GM06990 (cell line): ENCODE measurements around the gene RIMBP2.

ENCODE experiments used
- DNase-seq: peaks from one replicate; pipeline ENCODE4 v3.0.0-alpha.2; 2011; ENCODE audit not compliant: insufficient read length; ENCODE audit errors: extremely low read depth
- H3K27me3 ChIP-seq: replicated peaks from 2 replicates; pipeline ENCODE4 v1.6.0; 2011; ENCODE audit warnings: low read length; ENCODE audit not compliant: control insufficient read depth, insufficient read depth
- H3K36me3 ChIP-seq: 2 replicates; pipeline ENCODE4 v1.5.1; 2011; ENCODE audit warnings: low read length; ENCODE audit not compliant: control insufficient read depth, insufficient read depth
- H3K4me3 ChIP-seq: replicated peaks from 2 replicates; pipeline ENCODE4 v1.5.1; 2011; ENCODE audit warnings: low read depth, mild to moderate bottlenecking, control low read depth, low read length
- CTCF ChIP-seq: IDR thresholded peaks from 2 replicates; pipeline ENCODE4 v1.5.1; 2011; ENCODE audit warnings: low read length, control low read depth, mild to moderate bottlenecking, inconsistent platforms; ENCODE audit not compliant: insufficient read depth, poor library complexity, severe bottlenecking

The RIMBP2 gene

GRCh38 chr12:130484221-130484620 is 231.9 kb downstream of the RIMBP2 start:
- DNase-seq, result no peak
- Histone ChIP-seq H3K4me3 (no peak overlapping the region), H3K27me3 (no peaks in the 10 kb centered on the region), H3K36me3 (no peaks in the 10 kb centered on the region)
- no peak for TF ChIP-seq CTCF

GRCh38 chr12:130483616-130484180 is 232.4 kb downstream of the RIMBP2 start:
- Histone ChIP-seq H3K36me3 (no peaks in the 10 kb centered on the region), H3K27me3 (no peaks in the 10 kb centered on the region), H3K4me3 (no peak overlapping the region)
- TF ChIP-seq CTCF, result no peak
- DNase-seq, result no peak

- no peak for DNase-seq
- no peak overlapping the region for H3K4me3 ChIP-seq
- H3K27me3 ChIP-seq, result no peaks in the 10 kb centered on the region
- no peak for TF ChIP-seq CTCF
- no peaks in the 10 kb centered on the region for H3K36me3 ChIP-seq
These were observed 233.7 kb downstream of the RIMBP2 start for GRCh38 chr12:130482448-130482847.

- no peak overlapping the region for H3K4me3 ChIP-seq
- TF ChIP-seq CTCF, result no peak
- no peaks in the 10 kb centered on the region for H3K27me3 ChIP-seq
- H3K36me3 ChIP-seq, result no peaks in the 10 kb centered on the region
- peak; percentile 46 for DNase-seq
These were observed 234.7 kb downstream of the RIMBP2 start for GRCh38 chr12:130481392-130481879.

GRCh38 chr12:130480887-130481286 is 235.2 kb downstream of the RIMBP2 start:
- no peak for TF ChIP-seq CTCF
- Histone ChIP-seq H3K36me3 (no peaks in the 10 kb centered on the region), H3K4me3 (no peak overlapping the region), H3K27me3 (no peaks in the 10 kb centered on the region)
- no peak for DNase-seq

- TF ChIP-seq CTCF, result no peak
- no peaks in the 10 kb centered on the region for H3K27me3 ChIP-seq
- no peaks in the 10 kb centered on the region for H3K36me3 ChIP-seq
- no peak overlapping the region for H3K4me3 ChIP-seq
- DNase-seq, result no peak
These were observed 235.9 kb downstream of the RIMBP2 start for GRCh38 chr12:130480231-130480630.
